PFSK-1 (cell line): ENCODE measurements around the gene UNC5B.

Experiments used
- FOXP2 ChIP-seq: optimal IDR thresholded peaks from 2 replicates; pipeline ENCODE3; 2011; ENCODE audit warnings: borderline replicate concordance, control low read depth, inconsistent platforms; ENCODE audit not compliant: insufficient read depth; ENCODE audit errors: extremely low read length, extremely low read depth
- POLR2AphosphoS5 ChIP-seq: IDR thresholded peaks from 2 replicates; pipeline ENCODE4 v1.6.1; 2012; ENCODE audit warnings: low read depth, mild to moderate bottlenecking, control low read depth, low read length, moderate library complexity
- REST ChIP-seq, 2 experiments: IDR thresholded peaks; 2 replicates each; pipeline versions ENCODE4 v1.6.1 to v1.8.0; 2011 to 2012; ENCODE audit warnings: low read depth in 2 of 2, low read length in 2 of 2, control low read depth in 1 of 2, inconsistent platforms in 1 of 2, mild to moderate bottlenecking in 1 of 2, moderate library complexity in 1 of 2; ENCODE audit not compliant: insufficient read depth in 1 of 2
- SIN3A ChIP-seq: IDR thresholded peaks from 2 replicates; pipeline ENCODE4 v1.6.1; 2012; ENCODE audit warnings: mild to moderate bottlenecking, low read length, moderate library complexity, borderline replicate concordance; ENCODE audit not compliant: insufficient read depth
- TAF1 ChIP-seq: IDR thresholded peaks from 2 replicates; pipeline ENCODE4 v1.6.1; 2012; ENCODE audit warnings: low read length, control low read depth, borderline replicate concordance; ENCODE audit not compliant: insufficient read depth

The UNC5B gene

GRCh38 chr10:71214641-71215559 lies 2.5 kb downstream of the UNC5B start:
- TF ChIP-seq SIN3A: no peak
- TF ChIP-seq REST (IDR thresholded peaks at IDR 0.05; ENCODE audit: insufficient read depth in 1 of 2, low read depth in 2 of 2, low read length in 2 of 2): no peak
- TF ChIP-seq FOXP2: no peak
- TF ChIP-seq TAF1: no peak
- TF ChIP-seq POLR2AphosphoS5: no peak

DNA sequence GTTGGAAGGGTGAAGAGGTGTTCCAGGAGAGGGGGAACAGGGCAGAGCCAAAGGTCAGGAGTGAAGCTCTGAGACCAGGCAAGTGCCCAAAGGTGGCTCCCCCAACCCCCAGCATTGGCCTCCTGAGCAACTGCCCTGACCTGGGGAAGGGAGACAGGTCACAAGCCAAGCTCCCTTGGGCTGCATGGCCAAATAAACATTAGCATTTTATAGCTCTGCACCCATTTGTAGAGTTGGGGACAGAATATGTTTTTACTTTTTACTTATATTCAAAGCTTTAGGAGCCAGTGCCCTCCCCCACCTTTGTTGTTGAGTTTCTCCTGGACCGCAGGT lies 4.0 kb downstream of the UNC5B start:
- TF ChIP-seq FOXP2 (no peak), SIN3A (no peak), REST (IDR thresholded peaks at IDR 0.05; ENCODE audit: insufficient read depth in 1 of 2, low read depth in 2 of 2, low read length in 2 of 2) (no peak), TAF1 (no peak), POLR2AphosphoS5 (no peak)

DNA sequence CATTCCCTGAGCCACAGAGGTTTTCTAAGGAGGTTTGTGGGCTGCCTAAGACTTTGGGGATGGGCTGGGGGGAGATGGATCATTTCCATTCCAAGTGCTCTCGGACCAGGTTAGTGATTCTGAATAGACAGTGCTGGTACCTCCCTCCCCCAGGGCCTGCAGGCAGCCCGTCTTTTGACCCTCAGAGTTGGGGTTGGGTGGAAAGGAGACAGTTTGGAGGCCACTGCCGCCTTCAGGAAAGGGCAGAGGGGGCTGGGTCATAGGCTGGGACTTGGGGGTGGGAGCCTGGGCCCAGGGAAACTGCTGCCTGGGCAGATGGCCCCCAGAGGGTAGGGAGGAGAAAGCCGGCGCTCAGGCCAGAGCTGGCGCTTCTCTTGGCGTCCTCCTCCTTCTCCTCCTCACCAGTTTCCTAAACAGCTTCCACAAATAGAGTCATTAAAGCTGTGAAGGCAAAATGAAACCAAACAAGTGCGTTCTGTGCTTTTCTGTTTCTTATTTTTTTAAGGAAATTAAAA lies 4.4 kb downstream of the UNC5B start:
- TF ChIP-seq POLR2AphosphoS5 (no peak), TAF1 (no peak), FOXP2 (no peak), SIN3A (no peak), REST (IDR thresholded peaks at IDR 0.05; ENCODE audit: insufficient read depth in 1 of 2, low read depth in 2 of 2, low read length in 2 of 2) (no peak)

- TF ChIP-seq REST (IDR thresholded peaks at IDR 0.05; ENCODE audit: insufficient read depth in 1 of 2, low read depth in 2 of 2, low read length in 2 of 2): no peak
- no peak for TF ChIP-seq TAF1
- no peak for TF ChIP-seq SIN3A
- no peak for TF ChIP-seq FOXP2
- no peak for TF ChIP-seq POLR2AphosphoS5
Observed at GRCh38 chr10:71217266-71218045, 5.1 kb downstream of the UNC5B start.
